Bronchial epithelial cell (primary cell): ENCODE measurements around the gene UGT1A6. TPM values are rescaled to one million over a fixed set of nuclear protein-coding genes. Genes with fewer than 3 reads are reported as not detected.
A peak's percentile ranks its signal among the peaks of the same experiment; 100 is the strongest.

Experiments used
- DNase-seq: peaks from one replicate; pipeline ENCODE4 v3.0.0-alpha.2; 2010; ENCODE audit warnings: low read depth
- FAIRE-seq: peaks from 2 replicates; lab custom pipeline; 2011; peaks lifted over from hg19 to GRCh38; lab: Jason Lieb, UNC
- H3K27me3 ChIP-seq: 2 replicates; pipeline ENCODE4 v1.5.1; 2011; ENCODE audit warnings: low read length; ENCODE audit not compliant: control insufficient read depth, insufficient read depth
- H3K36me3 ChIP-seq: 2 replicates; pipeline ENCODE4 v1.5.1; 2011; ENCODE audit warnings: low read length; ENCODE audit not compliant: control insufficient read depth, insufficient read depth
- H3K4me3 ChIP-seq: 2 replicates; pipeline ENCODE4 v1.5.1; 2011; ENCODE audit warnings: mild to moderate bottlenecking, low read depth, low read length, control low read depth
- total RNA-seq: library from RNA; depleted of rRNA; stranded (reverse); fragments of >200 nt; gene quantifications from 2 replicates; pipeline ENCODE4 v1.2.1, GENCODE V29; 2014
- TF ChIP-seq, protein P1 (sequence below): IDR thresholded peaks from 2 replicates; pipeline ENCODE4 v1.5.1; 2011; ENCODE audit warnings: mild to moderate bottlenecking, moderate library complexity, low read length, control low read depth, inconsistent platforms; ENCODE audit not compliant: insufficient read depth, severe bottlenecking

Gene UGT1A6
- total RNA-seq, 1 donor from 2014 or later = 12.9 TPM

GRCh38 chr2:233676046-233676445 lies 16.6 kb upstream of the UGT1A6 start:
- no peaks in the 10 kb centered on the region for H3K36me3 ChIP-seq
- DNase-seq = no peak
- no peak overlapping the region for H3K4me3 ChIP-seq
- H3K27me3 ChIP-seq = no peaks in the 10 kb centered on the region
- TF ChIP-seq, protein P1, sequence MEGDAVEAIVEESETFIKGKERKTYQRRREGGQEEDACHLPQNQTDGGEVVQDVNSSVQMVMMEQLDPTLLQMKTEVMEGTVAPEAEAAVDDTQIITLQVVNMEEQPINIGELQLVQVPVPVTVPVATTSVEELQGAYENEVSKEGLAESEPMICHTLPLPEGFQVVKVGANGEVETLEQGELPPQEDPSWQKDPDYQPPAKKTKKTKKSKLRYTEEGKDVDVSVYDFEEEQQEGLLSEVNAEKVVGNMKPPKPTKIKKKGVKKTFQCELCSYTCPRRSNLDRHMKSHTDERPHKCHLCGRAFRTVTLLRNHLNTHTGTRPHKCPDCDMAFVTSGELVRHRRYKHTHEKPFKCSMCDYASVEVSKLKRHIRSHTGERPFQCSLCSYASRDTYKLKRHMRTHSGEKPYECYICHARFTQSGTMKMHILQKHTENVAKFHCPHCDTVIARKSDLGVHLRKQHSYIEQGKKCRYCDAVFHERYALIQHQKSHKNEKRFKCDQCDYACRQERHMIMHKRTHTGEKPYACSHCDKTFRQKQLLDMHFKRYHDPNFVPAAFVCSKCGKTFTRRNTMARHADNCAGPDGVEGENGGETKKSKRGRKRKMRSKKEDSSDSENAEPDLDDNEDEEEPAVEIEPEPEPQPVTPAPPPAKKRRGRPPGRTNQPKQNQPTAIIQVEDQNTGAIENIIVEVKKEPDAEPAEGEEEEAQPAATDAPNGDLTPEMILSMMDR = no peak
- FAIRE-seq = no peak

GRCh38 chr2:233679196-233679595 lies 13.5 kb upstream of the UGT1A6 start:
- Histone ChIP-seq H3K36me3 (no peaks in the 10 kb centered on the region), H3K27me3 (no peaks in the 10 kb centered on the region), H3K4me3 (no peak overlapping the region)
- TF ChIP-seq, protein P1 = no peak
- DNase-seq (no peak), FAIRE-seq (no peak)

GRCh38 chr2:233680361-233681045 lies 12.2 kb upstream of the UGT1A6 start:
- DNase-seq (no peak), FAIRE-seq (peak; percentile 92)
- no peak overlapping the region for H3K4me3 ChIP-seq
- H3K36me3 ChIP-seq = no peaks in the 10 kb centered on the region
- no peaks in the 10 kb centered on the region for H3K27me3 ChIP-seq
- TF ChIP-seq, protein P1 = no peak

GRCh38 chr2:233681521-233682099 lies 11.1 kb upstream of the UGT1A6 start, which contains the start of gene UGT1A7:
Gene UGT1A7, plus strand, starts transcription at chr2:233681901. Its CDS starts 37 bp downstream, at chr2:233681938.
- H3K27me3 ChIP-seq = no peaks in the 10 kb centered on the region
- no peak within 1 kb of the TSS for H3K4me3 ChIP-seq
- no peak for FAIRE-seq
- H3K36me3 ChIP-seq = no peaks in the 10 kb centered on the region
- DNase-seq = no peak
- TF ChIP-seq, protein P1 = no peak

DNA sequence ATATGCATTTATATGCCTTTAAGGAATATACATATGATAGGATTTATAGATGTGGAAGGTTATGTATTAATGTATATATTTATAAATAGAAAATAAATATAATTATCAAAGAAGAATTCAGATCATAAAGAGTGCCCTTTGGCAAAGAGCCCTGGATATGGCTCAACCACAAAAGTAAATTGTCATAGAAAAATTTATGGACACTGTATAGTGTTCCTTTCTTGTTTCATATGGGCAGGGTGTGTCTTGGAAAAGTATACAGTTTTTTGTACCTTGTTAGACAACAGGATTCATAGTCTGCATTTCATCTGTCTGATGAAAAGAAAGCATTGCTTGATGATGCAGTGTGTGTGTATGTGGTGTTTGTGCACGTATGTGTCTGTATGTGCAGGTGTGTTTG lies 8.1 kb upstream of the UGT1A6 start:
- H3K4me3 ChIP-seq = no peak overlapping the region
- H3K27me3 ChIP-seq = no peaks in the 10 kb centered on the region
- H3K36me3 ChIP-seq = no peaks in the 10 kb centered on the region
- DNase-seq = no peak
- FAIRE-seq = no peak
- TF ChIP-seq, protein P1 = no peak
